A673 (cell line): ENCODE measurements around the gene KAZN. TPM values are rescaled to one million over a fixed set of nuclear protein-coding genes. Genes with fewer than 3 reads are reported as not detected.

Experiments used
- BruUV-seq: library from RNA; stranded (reverse); fragments of 400-500 nt; replicated peaks from 2 replicates; lab custom pipeline; 2021; lab: Mats Ljungman, UMichigan
- CTCF ChIA-PET: fragments of 300-600 bp; sonication (Branson Sonifier 250); formaldehyde crosslinking; loops from one replicate; lab custom pipeline; 2022; ENCODE audit warnings: antibody characterized with exemption; lab: Charles Lee
- POLR2A ChIA-PET: fragments of 300-600 bp; sonication (Branson Sonifier 250); formaldehyde crosslinking; loops from one replicate; lab custom pipeline; 2022; ENCODE audit warnings: antibody characterized with exemption; ENCODE audit not compliant: low non-redundant PET; lab: Charles Lee
- DNase-seq: peaks from one replicate; pipeline ENCODE4 v3.0.0-alpha.2; 2015; ENCODE audit warnings: low spot score
- H3K27ac ChIP-seq: fragments of 200-600 bp; sonication (generic); 2 replicates; pipeline ENCODE4 v1.5.1; 2016; ENCODE audit warnings: mixed run types, low read depth, mild to moderate bottlenecking, mixed read lengths, antibody characterized with exemption, low read length; ENCODE audit not compliant: poor library complexity, severe bottlenecking
- H3K27me3 ChIP-seq: fragments of 200-600 bp; sonication (generic); replicated peaks from 2 replicates; pipeline ENCODE4 v1.6.1; 2017; ENCODE audit warnings: mixed run types, low read depth, mild to moderate bottlenecking, mixed read lengths, antibody characterized with exemption, low read length; ENCODE audit not compliant: insufficient read depth, poor library complexity
- H3K36me3 ChIP-seq: fragments of 200-600 bp; sonication (generic); 2 replicates; pipeline ENCODE4 v1.6.1; 2016; ENCODE audit warnings: mixed run types, mild to moderate bottlenecking, mixed read lengths, antibody characterized with exemption, low read length; ENCODE audit not compliant: insufficient read depth, poor library complexity, severe bottlenecking
- H3K4me1 ChIP-seq: fragments of 200-600 bp; sonication (generic); 2 replicates; pipeline ENCODE4 v1.6.1; 2017; ENCODE audit warnings: mixed run types, mild to moderate bottlenecking, mixed read lengths, antibody characterized with exemption, low read length; ENCODE audit not compliant: insufficient read depth, poor library complexity, severe bottlenecking
- H3K4me3 ChIP-seq: fragments of 200-600 bp; sonication (generic); 2 replicates; pipeline ENCODE4 v1.5.1; 2016; ENCODE audit warnings: low read depth, mixed run types, mild to moderate bottlenecking, mixed read lengths, low read length; ENCODE audit not compliant: poor library complexity, severe bottlenecking
- H3K9me3 ChIP-seq: fragments of 200-600 bp; sonication (generic); 2 replicates; pipeline ENCODE4 v1.6.1; 2016; ENCODE audit warnings: mixed run types, low read depth, mild to moderate bottlenecking, mixed read lengths, antibody characterized with exemption, low read length; ENCODE audit not compliant: poor library complexity, severe bottlenecking
- CTCF ChIP-seq: fragments of 300-800, 200-600 bp; sonication (generic); conservative IDR thresholded peaks from 2 replicates; pipeline ENCODE4 v1.5.1; 2017; ENCODE audit warnings: low read depth, mild to moderate bottlenecking, antibody characterized with exemption, low read length, moderate library complexity, mixed read lengths
- EZH2 ChIP-seq: fragments of 200-600 bp; sonication (generic); IDR thresholded peaks from 2 replicates; pipeline ENCODE4 v1.6.1; 2017; ENCODE audit warnings: borderline replicate concordance, low read depth, mild to moderate bottlenecking, mixed read lengths, antibody characterized with exemption, low read length; ENCODE audit not compliant: poor library complexity, severe bottlenecking
- intact Hi-C: fragments of 100-400 bp; cut with micrococcal nuclease; formaldehyde crosslinking; loops from one replicate; pipeline ENCODE4 v1.10.0; 2022; ENCODE audit not compliant: unreplicated experiment
- total RNA-seq: library from RNA; stranded (reverse); gene quantifications from 2 replicates; pipeline ENCODE4 v1.2.3, GENCODE V29; 2021

KAZN gene
- total RNA-seq, 1 experiment from 2014 or later = 8.0 TPM

GRCh38 chr1:14600405-14601112 lies 2.1 kb downstream of the KAZN start:
- Histone ChIP-seq H3K4me3 (no peak overlapping the region), H3K27me3 (peaks cover 30% of the 10 kb centered on the region), H3K36me3 (no peaks in the 10 kb centered on the region), H3K4me1 (peaks cover 25% of the 10 kb centered on the region), H3K9me3 (no peaks in the 10 kb centered on the region), H3K27ac (no peak overlapping the region)
- DNase-seq = no peak
- ChIA-PET CTCF (interaction anchor here (0.6 kb wide), 1 partner anchor 31 kb away, joined by 4 read pairs; no protein-coding TSS in a partner anchor), POLR2A (no interaction called here)
- TF ChIP-seq EZH2 (no peak), CTCF (no peak)
- BruUV-seq = no TSS peak
- intact Hi-C loops = loop anchor here (10.0 kb wide), 1 partner anchor 424 kb away; no protein-coding TSS in a partner anchor

- DNase-seq = peak; percentile 75
- Histone ChIP-seq H3K4me1 (peaks cover 25% of the 10 kb centered on the region), H3K27ac (no peak overlapping the region), H3K36me3 (no peaks in the 10 kb centered on the region), H3K9me3 (no peaks in the 10 kb centered on the region), H3K27me3 (peaks cover 30% of the 10 kb centered on the region), H3K4me3 (no peak overlapping the region)
- ChIA-PET POLR2A (no interaction called here), CTCF (no interaction called here)
- no TSS peak for BruUV-seq
- intact Hi-C loops = loop anchor here (10.0 kb wide), 1 partner anchor 423 kb away; no protein-coding TSS in a partner anchor
- TF ChIP-seq CTCF (no peak), EZH2 (no peak)
Measured at GRCh38 chr1:14602136-14602535, 3.7 kb downstream of the KAZN start.

GRCh38 chr1:14603645-14604044 lies 5.2 kb downstream of the KAZN start:
- H3K4me3 ChIP-seq = no peak overlapping the region
- no peak overlapping the region for H3K27ac ChIP-seq
- H3K36me3 ChIP-seq = no peaks in the 10 kb centered on the region
- ChIA-PET POLR2A (interaction anchor here (0.5 kb wide), 1 partner anchor 310 kb away, joined by 3 read pairs; no protein-coding TSS in a partner anchor), CTCF (no interaction called here)
- intact Hi-C loops = loop anchor here (10.0 kb wide), 1 partner anchor 421 kb away; no protein-coding TSS in a partner anchor
- TF ChIP-seq EZH2 (no peak), CTCF (no peak)
- H3K9me3 ChIP-seq = no peaks in the 10 kb centered on the region
- no peak for DNase-seq
- H3K4me1 ChIP-seq = peaks cover 22% of the 10 kb centered on the region
- peaks cover 30% of the 10 kb centered on the region for H3K27me3 ChIP-seq
- no TSS peak for BruUV-seq
